Raji (cell line): ENCODE results near the gene FAM89B.

Source experiments
- POLR2A ChIP-seq: IDR thresholded peaks from 2 replicates; pipeline ENCODE4 v1.6.1; 2011; ENCODE audit warnings: low read depth, low read length, control low read depth; ENCODE audit not compliant: insufficient read depth

The FAM89B gene

DNA sequence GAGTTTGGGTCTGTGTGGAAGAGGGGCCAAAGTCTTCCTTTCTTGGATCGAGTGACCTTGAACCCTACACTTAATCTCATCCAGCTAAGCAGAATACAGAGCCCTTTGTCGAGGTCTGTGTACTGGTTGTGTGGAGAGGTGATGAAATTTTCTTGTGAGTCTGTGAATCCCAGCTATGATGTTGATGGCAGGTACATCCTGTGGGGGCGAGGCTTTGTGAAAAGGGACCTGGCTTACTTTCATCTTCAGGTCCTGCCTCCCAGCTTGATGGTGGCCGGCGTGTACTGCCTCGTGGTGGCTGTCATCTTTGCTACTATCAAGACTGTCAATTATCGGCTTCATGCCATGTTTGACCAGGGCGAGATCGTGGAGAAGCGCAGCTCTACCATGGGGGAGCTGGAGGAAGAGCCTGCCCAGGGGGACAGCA is 44.2 kb downstream of the FAM89B start:
- no peak for TF ChIP-seq POLR2A

GRCh38 chr11:65617136-65617850 is 45.0 kb downstream of the FAM89B start:
- TF ChIP-seq POLR2A = no peak

DNA sequence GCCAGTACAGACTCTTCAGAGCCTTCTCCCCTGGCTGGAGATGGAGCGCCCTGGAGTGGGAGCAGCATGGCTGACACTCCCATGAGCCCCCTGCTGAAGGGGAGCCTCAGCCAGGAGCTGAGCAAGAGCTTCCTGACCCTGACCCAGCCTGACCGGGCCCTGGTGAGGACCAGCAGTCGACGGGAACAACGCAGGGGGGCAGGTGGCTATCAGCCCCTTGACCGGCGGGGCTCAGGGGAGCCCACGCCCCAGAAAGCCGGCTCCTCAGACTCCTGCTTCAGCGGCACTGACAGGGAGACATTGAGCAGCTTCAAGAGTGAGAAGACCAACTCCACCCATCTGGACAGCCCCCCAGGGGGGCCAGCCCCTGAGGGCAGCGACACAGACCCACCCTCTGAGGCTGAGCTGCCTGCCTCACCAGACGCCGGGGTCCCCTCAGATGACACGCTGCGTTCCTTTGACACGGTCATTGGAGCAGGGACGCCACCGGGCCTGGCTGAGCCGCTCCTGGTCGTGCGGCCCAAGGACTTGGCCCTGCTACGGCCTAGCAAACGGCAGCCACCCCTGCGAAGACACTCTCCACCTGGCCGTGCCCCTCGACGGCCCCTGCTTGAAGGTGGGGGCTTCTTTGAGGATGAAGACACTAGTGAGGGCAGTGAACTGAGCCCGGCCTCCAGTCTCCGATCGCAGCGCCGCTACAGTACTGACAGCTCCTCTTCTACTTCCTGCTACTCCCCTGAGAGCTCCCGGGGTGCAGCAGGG is 45.8 kb downstream of the FAM89B start:
- no peak for TF ChIP-seq POLR2A

DNA sequence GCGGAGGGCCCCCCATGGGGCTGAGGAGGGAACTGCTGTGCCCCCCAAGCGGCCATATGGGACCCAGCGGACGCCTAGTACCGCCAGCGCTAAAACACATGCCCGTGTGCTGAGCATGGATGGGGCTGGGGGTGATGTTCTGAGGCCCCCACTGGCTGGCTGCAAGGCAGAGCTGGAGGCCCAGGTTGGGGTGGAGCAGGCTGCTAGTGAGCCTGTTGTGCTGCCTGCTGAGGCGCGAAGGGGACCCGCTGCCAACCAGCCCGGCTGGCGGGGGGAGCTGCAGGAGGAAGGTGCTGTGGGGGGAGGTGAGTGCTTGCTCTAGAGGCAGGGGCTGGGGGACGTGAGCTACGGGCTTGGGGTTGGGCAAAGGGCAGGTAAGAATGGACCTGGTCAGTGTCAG is 46.4 kb downstream of the FAM89B start:
- TF ChIP-seq POLR2A = no peak

DNA sequence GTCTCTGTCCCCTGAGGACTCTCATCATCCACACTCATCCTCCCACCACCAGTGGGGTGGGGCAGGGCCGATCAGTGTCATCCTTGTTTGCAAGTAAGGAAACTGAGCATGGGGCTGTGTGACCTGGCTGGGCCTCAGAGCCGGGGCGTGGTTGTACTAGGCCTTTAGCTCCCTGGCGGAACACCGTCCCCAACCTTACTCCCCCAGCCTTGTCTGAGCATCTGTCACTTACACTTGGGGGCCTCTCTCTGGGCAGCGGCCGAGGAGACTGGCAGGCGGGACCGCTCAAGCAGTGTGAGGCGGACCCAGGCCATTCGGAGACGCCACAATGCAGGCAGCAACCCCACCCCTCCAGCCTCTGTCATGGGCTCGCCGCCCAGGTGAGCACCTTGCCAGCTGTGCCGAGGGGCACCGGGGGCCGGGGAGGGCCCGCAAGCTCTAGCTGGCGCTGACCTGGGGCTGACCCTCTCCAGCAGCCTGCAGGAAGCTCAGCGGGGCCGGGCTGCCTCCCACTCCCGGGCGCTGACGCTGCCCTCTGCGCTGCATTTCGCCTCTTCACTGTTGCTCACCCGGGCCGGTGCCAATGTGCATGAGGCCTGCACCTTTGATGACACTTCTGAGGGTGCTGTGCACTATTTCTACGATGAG is 47.1 kb downstream of the FAM89B start:
- TF ChIP-seq POLR2A = no peak

DNA sequence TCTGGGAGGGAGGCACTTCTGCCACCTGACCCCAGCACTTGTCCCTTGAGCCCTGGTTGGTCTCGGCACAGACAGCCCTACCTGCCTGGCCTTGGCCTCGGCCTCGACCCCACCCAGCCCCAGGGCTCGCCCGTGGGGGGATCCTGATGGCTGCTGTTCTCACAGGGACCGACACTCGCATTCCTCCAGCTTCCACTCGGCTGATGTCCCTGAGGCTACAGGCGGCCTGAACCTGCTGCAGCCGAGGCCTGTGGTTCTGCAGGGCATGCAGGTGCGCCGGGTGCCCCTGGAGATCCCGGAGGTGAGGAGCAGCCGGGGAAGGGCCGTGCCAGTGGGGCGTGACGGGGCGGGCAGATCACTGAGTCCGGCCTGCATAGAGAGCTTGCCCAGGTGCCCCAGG is 48.3 kb downstream of the FAM89B start:
- TF ChIP-seq POLR2A = no peak

DNA sequence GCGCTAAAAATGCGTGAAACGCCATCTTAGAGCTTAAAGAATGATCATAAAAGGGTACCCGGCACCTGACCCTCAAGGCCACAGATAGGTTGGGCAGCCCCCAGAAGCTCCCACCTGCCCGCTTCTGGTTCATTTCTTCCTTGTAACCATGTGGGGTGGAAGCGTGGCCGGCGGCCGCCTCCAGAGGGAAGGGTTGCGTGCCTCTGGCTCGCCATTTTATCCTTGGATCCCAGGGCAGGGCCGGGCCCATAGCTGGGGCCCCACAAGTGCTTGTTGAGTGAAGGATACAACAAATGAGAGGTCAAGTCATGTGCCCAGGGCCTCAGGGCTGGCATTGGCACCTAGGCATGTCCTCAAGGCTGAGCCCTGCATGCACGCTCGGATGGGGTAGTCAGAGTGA is 49.1 kb downstream of the FAM89B start:
- no peak for TF ChIP-seq POLR2A

DNA sequence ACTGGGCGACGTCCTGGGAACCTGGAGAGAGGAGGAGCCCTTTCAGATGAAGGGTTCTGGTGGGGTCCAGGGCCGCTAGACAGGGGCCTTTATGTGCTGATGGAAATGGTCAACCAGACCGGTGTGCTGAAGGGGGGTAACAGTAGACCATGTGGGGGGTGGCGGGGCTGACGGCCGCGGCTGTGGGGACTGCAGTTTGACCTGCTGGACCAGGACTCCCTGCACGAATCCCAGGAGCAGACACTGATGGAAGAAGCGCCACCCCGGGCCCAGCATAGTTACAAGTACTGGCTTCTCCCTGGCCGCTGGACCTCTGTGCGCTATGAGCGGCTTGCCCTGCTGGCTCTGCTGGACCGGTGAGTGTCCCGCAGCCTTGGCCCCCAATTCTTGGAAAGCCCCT is 49.7 kb downstream of the FAM89B start:
- no peak for TF ChIP-seq POLR2A

DNA sequence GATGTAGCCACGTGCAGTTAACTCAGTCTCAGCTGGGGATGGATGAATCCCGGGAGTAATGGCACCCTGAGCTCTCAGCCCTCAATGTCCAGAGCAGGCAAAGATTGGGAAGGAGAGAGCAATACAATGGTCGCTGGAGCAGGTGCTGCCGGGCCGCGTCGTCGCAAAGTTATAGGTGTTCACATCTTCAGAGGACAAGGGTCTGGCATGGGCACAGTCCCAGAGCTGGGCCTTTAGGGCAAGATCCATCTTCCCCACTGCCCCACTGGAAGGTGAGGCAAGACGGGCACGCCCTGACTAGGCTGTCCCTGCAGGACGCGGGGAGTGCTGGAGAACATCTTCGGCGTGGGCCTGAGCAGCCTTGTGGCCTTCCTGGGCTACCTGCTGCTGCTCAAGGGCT is 50.8 kb downstream of the FAM89B start:
- no peak for TF ChIP-seq POLR2A
